GM06990 (cell line): ENCODE results near the gene EPS8L2.
A peak's percentile ranks its signal among the peaks of the same experiment; 100 is the strongest.

Source experiments
- DNase-seq: peaks from one replicate; pipeline ENCODE4 v3.0.0-alpha.2; 2011; ENCODE audit not compliant: insufficient read length; ENCODE audit errors: extremely low read depth
- H3K27me3 ChIP-seq: replicated peaks from 2 replicates; pipeline ENCODE4 v1.6.0; 2011; ENCODE audit warnings: low read length; ENCODE audit not compliant: control insufficient read depth, insufficient read depth
- H3K36me3 ChIP-seq: 2 replicates; pipeline ENCODE4 v1.5.1; 2011; ENCODE audit warnings: low read length; ENCODE audit not compliant: control insufficient read depth, insufficient read depth
- H3K4me3 ChIP-seq: replicated peaks from 2 replicates; pipeline ENCODE4 v1.5.1; 2011; ENCODE audit warnings: low read depth, mild to moderate bottlenecking, control low read depth, low read length
- TF ChIP-seq, protein P1 (sequence below): IDR thresholded peaks from 2 replicates; pipeline ENCODE4 v1.5.1; 2011; ENCODE audit warnings: low read length, control low read depth, mild to moderate bottlenecking, inconsistent platforms; ENCODE audit not compliant: insufficient read depth, poor library complexity, severe bottlenecking

EPS8L2 gene

DNA sequence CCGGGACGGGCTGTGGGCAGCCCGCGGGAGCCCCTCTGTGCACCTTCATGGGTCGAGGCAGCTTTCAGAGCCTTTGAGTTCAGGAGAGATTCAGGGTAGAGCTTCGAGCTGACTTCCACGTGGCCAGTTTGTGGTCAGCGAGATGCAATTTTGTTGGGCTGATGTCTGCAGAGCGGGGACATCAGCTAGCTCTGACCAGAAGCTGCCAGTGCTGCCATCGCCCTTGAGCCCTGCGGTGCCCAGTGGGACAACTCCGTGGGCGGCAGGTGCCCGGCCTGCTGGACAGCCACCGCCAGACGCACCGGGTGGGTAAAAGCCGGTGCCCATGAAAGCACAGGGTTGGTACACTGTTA, 42.0 kb downstream of the EPS8L2 start:
- Histone ChIP-seq H3K36me3 (no peaks in the 10 kb centered on the region; the same call in none of the 2 replicates), H3K27me3 (no peaks in the 10 kb centered on the region), H3K4me3 (peak overlapping the region; percentile 73)
- TF ChIP-seq, protein P1, sequence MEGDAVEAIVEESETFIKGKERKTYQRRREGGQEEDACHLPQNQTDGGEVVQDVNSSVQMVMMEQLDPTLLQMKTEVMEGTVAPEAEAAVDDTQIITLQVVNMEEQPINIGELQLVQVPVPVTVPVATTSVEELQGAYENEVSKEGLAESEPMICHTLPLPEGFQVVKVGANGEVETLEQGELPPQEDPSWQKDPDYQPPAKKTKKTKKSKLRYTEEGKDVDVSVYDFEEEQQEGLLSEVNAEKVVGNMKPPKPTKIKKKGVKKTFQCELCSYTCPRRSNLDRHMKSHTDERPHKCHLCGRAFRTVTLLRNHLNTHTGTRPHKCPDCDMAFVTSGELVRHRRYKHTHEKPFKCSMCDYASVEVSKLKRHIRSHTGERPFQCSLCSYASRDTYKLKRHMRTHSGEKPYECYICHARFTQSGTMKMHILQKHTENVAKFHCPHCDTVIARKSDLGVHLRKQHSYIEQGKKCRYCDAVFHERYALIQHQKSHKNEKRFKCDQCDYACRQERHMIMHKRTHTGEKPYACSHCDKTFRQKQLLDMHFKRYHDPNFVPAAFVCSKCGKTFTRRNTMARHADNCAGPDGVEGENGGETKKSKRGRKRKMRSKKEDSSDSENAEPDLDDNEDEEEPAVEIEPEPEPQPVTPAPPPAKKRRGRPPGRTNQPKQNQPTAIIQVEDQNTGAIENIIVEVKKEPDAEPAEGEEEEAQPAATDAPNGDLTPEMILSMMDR = no peak
- DNase-seq = no peak

DNA sequence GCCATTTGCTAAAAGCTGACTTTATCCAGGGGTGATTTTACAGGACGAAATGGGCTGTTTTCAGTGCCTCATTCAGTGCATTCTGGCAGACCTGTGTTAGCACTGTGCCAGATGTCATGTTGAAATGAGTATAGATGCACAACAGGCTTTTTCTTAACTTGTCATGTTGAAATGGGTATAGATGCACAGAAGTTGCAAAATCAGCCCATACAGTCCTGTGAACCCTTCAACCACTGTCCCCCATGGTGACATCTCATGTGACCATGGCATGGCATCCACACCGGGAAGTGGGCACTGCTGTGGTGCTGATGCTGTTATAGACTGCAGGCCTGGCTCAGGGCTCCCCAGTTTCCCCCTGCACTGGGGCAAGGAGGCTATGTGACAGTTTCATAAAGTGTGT, 43.7 kb downstream of the EPS8L2 start:
- Histone ChIP-seq H3K27me3 (no peaks in the 10 kb centered on the region), H3K4me3 (no peak overlapping the region), H3K36me3 (no peaks in the 10 kb centered on the region; the same call in none of the 2 replicates)
- DNase-seq = no peak
- TF ChIP-seq, protein P1 = no peak

DNA sequence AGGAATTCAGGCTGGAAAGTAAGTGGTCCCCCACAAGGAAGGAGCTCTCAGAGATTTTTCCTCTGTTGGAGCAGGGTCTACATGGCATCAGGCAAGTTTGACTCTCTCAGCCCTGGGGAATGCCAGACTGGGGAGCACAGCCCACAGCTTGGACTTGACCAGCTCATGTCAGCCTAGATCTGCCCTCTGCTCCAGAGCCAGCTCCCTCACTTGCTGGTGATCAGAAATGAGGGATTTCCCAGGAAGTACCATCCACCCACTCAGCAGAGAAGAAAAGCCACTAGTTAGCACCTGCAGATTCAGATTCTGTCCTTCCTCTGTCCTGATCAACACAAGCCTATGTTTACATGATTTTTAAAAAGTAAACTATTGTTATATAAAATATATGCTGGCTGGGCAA, 54.2 kb downstream of the EPS8L2 start:
- no peak overlapping the region for H3K4me3 ChIP-seq

DNA sequence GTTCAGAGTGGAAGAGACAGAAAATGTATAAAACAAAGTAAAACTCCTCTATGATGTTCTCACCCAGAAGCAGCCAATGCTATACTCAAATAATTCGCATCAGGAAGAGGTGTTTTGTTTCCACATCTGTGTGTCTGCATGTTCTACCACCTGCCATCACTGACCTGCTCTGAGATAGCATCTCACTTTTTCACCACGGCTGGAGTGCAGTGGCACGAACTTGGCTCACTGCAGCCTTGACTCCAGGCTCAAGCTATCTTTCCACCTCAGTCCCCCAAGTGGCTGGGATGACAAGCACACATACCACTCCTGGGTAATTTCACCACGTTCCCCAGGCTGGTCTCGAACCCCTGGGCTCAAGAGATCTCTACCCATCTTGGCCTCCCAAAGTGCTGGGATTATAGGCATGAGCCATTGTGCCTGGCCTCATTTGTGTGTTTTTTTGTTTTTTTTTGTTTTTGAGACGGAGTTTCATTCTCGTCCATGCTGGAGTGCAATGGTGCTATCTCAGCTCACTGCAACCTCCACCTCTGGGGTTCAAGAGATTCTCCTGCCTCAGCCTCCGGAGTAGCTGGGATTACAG, 55.6 kb downstream of the EPS8L2 start:
- H3K4me3 ChIP-seq = no peak overlapping the region
- no peak for DNase-seq
- H3K36me3 ChIP-seq = peaks cover 43% of the 10 kb centered on the region
- H3K27me3 ChIP-seq = no peaks in the 10 kb centered on the region
- TF ChIP-seq, protein P1 = no peak

More for the DNA sequence above, 54.2 kb downstream of the EPS8L2 start:
- H3K36me3 ChIP-seq = peaks cover 39% of the 10 kb centered on the region
- TF ChIP-seq, protein P1 = no peak
- no peaks in the 10 kb centered on the region for H3K27me3 ChIP-seq
- DNase-seq = no peak

DNA sequence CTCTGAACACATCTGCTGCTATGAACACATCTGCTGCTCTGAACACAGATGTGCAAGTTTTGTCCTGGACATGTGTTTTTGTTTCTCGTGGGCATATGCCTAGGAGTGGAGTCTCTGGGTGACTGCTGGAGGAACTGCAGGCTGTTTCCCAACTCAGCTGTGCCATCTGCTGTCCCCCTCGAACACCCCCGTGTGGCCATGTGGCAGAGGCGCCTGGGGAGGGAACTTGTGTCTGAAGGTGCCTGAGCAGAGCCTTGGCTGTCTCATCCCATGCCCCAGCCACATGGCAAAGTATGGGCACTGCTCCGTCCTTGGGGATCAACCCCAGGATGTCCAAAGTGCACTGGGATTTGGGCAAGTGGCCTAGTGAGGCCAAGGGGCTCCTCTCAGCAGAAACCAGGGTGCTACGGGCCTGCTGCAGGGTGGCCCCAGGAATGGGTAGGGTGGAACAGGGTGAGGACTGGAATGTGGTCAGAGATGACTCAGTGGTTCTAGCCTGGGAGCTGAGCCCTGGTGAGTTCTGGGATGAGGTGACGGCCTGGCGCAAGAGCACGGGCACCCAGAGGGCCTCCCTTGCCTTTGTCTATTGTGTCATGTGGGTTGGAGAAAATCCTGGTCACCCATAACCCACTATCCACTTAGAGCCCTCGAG, 56.5 kb downstream of the EPS8L2 start:
- TF ChIP-seq, protein P1 = peak; percentile 35
- H3K4me3 ChIP-seq = no peak overlapping the region
- H3K36me3 ChIP-seq = peaks cover 45% of the 10 kb centered on the region
- DNase-seq = no peak
- H3K27me3 ChIP-seq = no peaks in the 10 kb centered on the region

DNA sequence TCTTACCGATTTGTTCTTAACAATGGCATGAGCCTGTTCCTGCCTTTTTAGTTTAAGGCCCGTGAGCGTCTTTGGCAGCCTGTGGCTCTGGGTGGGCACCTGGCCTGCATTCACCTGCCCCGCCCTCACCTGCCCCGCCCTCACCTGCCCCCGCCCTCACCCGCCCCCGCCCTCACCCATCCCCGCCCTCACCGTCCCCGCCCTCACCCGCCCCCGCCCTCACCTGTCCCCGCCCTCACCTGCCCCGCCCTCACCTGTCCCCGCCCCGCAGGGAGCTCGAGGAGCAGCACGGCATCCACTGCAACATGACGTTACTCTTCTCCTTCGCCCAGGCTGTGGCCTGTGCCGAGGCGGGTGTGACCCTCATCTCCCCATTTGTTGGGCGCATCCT, 57.0 kb downstream of the EPS8L2 start:
- no peaks in the 10 kb centered on the region for H3K27me3 ChIP-seq
- DNase-seq = no peak
- TF ChIP-seq, protein P1 = no peak
- H3K4me3 ChIP-seq = no peak overlapping the region
- H3K36me3 ChIP-seq = peaks cover 43% of the 10 kb centered on the region
